WTC11 (cell line): Measurements from ENCODE around the gene ACVR2B.
A peak's percentile ranks its signal among the peaks of the same experiment; 100 is the strongest.

ENCODE experiments used
- MXD4 ChIP-seq: fragments of 250-450 bp; sonication (Bioruptor Pico); IDR thresholded peaks from 2 replicates; pipeline ENCODE4 v1.8.0; 2021; ENCODE audit warnings: mild to moderate bottlenecking, moderate library complexity, borderline replicate concordance
- MYBL2 ChIP-seq: sonication (generic); formaldehyde crosslinking; IDR thresholded peaks from 2 replicates; pipeline ENCODE4 v1.8.1; 2023; ENCODE audit warnings: mild to moderate bottlenecking, moderate library complexity, missing genetic modification reagents
- ZBTB21 ChIP-seq: sonication (generic); formaldehyde crosslinking; IDR thresholded peaks from 2 replicates; pipeline ENCODE4 v1.8.1; 2023; ENCODE audit warnings: mild to moderate bottlenecking, missing genetic modification reagents, borderline replicate concordance
- TF ChIP-seq, protein P1 (sequence below): sonication (generic); formaldehyde crosslinking; IDR thresholded peaks from 2 replicates; pipeline ENCODE4 v1.8.0; 2022; ENCODE audit warnings: mild to moderate bottlenecking, missing genetic modification reagents

DNA sequence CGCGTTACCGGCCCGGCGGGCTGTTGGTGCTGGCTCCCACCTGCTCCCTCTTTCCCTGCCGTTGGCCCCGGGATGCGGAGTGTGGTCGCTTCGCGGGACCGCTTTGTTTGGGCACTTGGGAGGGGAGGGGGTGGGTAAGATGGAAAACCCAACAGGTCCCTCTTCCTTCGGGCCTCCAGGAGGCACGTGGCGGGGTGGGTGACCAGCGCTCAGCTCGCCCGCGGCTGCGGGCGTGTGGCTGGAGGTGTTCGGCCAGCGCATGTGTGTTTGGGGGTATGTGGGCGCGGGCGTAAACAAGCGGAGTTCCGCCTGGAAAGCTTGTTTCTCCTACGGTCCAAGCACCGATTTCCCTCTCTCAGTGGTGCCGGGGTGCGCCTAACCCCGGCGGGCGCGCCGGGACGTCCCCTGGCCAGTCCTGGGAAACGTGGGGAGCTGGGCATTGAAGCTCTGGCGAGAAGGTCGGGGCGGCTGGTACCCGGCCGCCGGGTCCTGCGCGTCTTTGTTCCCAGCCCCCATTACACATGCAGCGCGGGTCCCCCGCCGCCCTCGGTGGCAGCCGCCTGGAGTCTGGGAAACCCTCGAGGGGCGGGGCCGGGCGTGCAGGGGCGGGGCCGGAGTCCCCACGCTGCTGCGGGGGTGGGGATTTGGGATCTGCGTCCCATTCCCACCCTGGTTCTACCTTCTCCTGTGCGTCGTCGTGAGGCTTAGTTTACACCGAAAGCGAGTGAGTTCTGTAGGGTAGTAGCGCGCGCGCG, 1.4 kb downstream of the ACVR2B start:
- TF ChIP-seq MXD4 (CRISPR knock-in tag), result no peak
- TF ChIP-seq, protein P1, sequence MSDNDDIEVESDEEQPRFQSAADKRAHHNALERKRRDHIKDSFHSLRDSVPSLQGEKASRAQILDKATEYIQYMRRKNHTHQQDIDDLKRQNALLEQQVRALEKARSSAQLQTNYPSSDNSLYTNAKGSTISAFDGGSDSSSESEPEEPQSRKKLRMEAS (CRISPR knock-in tag), result peak; percentile 80
- no peak for TF ChIP-seq ZBTB21 (CRISPR knock-in tag)
- no peak for TF ChIP-seq MYBL2 (CRISPR knock-in tag)
